ENCODE results near the gene SYDE2. TPM values are rescaled to one million over a fixed set of nuclear protein-coding genes. Genes with fewer than 3 reads are reported as not detected.
"Not testable (repeated sequence)": the region's sequence is repeated elsewhere in the genome, so short reads cannot be mapped to it uniquely, and the experiment has no call there.

Gene SYDE2
- total RNA-seq, 6 experiments from 2014 or later, result 3.2 to 6.7 (median 4.4) TPM

DNA sequence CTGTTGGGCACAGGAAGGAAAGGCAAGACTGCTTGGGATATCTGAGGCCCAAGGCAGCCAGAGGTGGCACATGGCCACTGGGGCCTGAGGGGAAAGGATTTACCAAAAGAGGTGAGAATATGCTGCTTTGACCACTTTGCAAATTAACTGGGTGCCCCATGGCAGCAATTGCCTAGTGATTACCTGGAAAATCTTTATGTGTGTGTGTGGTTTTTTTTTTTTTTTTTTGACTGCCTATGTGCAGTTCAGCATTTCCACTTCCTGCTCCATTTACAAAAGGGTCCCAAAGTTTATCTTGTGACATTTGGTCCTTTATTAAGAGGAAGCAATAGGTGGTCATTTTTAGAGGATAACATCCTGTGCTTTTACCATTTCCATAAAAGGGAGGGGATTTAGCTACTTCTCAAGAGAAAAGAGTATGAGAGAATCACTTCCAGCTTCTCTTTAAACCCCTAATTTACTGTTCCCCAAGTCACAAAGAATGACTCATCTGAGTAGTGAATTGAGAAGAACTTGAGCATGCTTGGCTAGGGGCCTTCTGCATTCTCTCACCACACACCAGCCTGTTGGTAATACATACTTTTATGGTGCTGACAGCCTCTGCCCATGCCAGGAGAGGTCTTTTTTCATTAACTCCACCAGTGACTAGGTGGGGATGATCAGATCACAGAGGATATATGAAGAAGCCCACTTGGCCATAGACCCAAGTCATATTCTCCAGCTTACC is 52.1 kb downstream of the SYDE2 start:
- intact Hi-C loops (cut with DNase I), result no loop called here
- Histone ChIP-seq H3K27me3 (no peaks in the 10 kb centered on the region), H3K4me1 (no peaks in the 10 kb centered on the region), H3K9me3 (no peaks in the 10 kb centered on the region), H3K27ac (no peak overlapping the region), H3K4me3 (no peak overlapping the region), H3K36me3 (no peaks in the 10 kb centered on the region)
- TF ChIP-seq, protein P1, sequence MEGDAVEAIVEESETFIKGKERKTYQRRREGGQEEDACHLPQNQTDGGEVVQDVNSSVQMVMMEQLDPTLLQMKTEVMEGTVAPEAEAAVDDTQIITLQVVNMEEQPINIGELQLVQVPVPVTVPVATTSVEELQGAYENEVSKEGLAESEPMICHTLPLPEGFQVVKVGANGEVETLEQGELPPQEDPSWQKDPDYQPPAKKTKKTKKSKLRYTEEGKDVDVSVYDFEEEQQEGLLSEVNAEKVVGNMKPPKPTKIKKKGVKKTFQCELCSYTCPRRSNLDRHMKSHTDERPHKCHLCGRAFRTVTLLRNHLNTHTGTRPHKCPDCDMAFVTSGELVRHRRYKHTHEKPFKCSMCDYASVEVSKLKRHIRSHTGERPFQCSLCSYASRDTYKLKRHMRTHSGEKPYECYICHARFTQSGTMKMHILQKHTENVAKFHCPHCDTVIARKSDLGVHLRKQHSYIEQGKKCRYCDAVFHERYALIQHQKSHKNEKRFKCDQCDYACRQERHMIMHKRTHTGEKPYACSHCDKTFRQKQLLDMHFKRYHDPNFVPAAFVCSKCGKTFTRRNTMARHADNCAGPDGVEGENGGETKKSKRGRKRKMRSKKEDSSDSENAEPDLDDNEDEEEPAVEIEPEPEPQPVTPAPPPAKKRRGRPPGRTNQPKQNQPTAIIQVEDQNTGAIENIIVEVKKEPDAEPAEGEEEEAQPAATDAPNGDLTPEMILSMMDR (IDR thresholded peaks at IDR 0.05), result no peak
- no peak for TF ChIP-seq POLR2A (IDR thresholded peaks at IDR 0.05)
- no peak for ATAC-seq
- DNase-seq, result no peak

- no peaks in the 10 kb centered on the region for H3K27me3 ChIP-seq
- no peak overlapping the region for H3K4me3 ChIP-seq
- no peaks in the 10 kb centered on the region for H3K4me1 ChIP-seq
- DNase-seq (no peak), ATAC-seq (no peak)
- H3K36me3 ChIP-seq, result no peaks in the 10 kb centered on the region
- TF ChIP-seq POLR2A (IDR thresholded peaks at IDR 0.05), result no peak
- TF ChIP-seq, protein P1 (IDR thresholded peaks at IDR 0.05), result no peak
- H3K9me3 ChIP-seq, result no peaks in the 10 kb centered on the region
- H3K27ac ChIP-seq, result no peak overlapping the region
- intact Hi-C loops (cut with DNase I), result no loop called here
Measured at GRCh38 chr1:85146972-85147359, 53.9 kb downstream of the SYDE2 start.

DNA sequence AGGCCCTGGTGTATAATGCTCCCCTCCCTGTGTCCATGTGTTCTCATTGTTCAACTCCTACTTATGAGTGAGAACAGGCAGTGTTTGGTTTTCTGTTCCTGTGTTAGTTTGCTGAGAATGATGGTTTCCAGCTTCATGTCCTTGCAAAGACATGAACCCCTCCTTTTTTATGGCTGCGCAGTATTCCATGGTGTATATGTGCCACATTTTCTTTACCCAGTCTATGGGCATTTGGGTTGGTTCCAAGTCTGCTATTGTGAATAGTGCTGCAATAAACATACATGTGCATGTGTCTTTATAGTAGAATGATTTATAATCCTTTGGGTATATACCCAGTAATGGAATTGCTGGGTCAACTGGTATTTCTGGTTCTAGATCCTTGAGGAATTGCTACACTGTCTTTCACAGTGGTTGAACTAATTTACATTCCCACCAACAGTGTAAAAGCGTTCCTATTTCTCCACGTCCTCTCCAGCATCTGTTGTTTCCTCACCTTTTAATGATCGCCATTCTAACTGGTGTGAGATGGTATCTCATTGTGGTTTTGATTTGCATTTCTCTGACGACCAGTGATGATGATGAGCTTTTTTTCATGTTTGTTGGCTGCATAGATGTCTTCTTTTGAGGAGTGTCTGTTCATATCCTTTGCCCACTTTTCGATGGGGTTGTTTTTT is 54.4 kb downstream of the SYDE2 start:
- H3K9me3 ChIP-seq; H3K27me3 ChIP-seq; H3K4me1 ChIP-seq; ATAC-seq; intact Hi-C loops (cut with DNase I); H3K36me3 ChIP-seq; H3K27ac ChIP-seq; H3K4me3 ChIP-seq; DNase-seq: not testable (repeated sequence)
- WGBS (ENCODE audit: insufficient coverage, low coverage, low lambda C conversion rate, missing lambda C conversion rate), result 69% methylated on average over 6 of the region's 6 CpGs

GRCh38 chr1:85144351-85144750 is 56.5 kb downstream of the SYDE2 start:
- no peak for ATAC-seq
- WGBS (ENCODE audit: insufficient coverage, low coverage, low lambda C conversion rate, missing lambda C conversion rate), result 73% methylated on average over 1 of the region's 1 CpG
- no peak overlapping the region for H3K4me3 ChIP-seq
- TF ChIP-seq, protein P1 (IDR thresholded peaks at IDR 0.05), result no peak
- TF ChIP-seq POLR2A (IDR thresholded peaks at IDR 0.05), result no peak
- H3K9me3 ChIP-seq, result no peaks in the 10 kb centered on the region
- no peaks in the 10 kb centered on the region for H3K36me3 ChIP-seq
- H3K27ac ChIP-seq, result no peak overlapping the region
- no peak for DNase-seq
- no peaks in the 10 kb centered on the region for H3K4me1 ChIP-seq
- H3K27me3 ChIP-seq, result no peaks in the 10 kb centered on the region
- intact Hi-C loops (cut with DNase I), result no loop called here

DNA sequence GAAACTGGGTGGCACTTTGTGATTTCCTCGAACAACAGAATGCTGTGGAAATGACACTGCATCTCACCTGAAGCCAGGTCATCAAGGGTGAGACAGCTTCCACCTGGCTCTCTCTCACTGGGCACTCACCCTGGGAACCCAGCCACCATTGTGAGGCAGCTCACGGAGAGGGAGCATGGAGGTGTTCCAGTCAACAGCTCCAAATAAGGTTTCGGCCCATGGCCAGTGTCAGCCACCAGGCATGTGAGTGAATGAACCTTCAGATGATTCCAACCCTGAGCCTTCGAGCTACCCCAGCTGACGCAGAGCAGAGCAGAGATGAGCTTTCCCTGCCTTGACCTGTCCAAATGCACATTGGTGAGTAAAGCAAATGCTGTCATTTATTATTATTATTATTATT is 58.1 kb downstream of the SYDE2 start:
- Histone ChIP-seq H3K4me1 (peaks cover 0 to 6% (median 0%) of the 10 kb centered on the region in 4 donors), H3K27me3 (no peaks in the 10 kb centered on the region), H3K36me3 (no peaks in the 10 kb centered on the region), H3K4me3 (no peak overlapping the region), H3K9me3 (no peaks in the 10 kb centered on the region), H3K27ac (no peak overlapping the region)
- intact Hi-C loops (cut with DNase I), result no loop called here
- TF ChIP-seq, protein P1 (IDR thresholded peaks at IDR 0.05), result no peak
- DNase-seq, result peak; percentile 30 to 92 (median 62)
- ATAC-seq, result peak; percentile 62 to 78 (median 62)
- 36% methylated on average over 2 of the region's 5 CpGs for WGBS (ENCODE audit: insufficient coverage, low coverage, low lambda C conversion rate, missing lambda C conversion rate)

DNA sequence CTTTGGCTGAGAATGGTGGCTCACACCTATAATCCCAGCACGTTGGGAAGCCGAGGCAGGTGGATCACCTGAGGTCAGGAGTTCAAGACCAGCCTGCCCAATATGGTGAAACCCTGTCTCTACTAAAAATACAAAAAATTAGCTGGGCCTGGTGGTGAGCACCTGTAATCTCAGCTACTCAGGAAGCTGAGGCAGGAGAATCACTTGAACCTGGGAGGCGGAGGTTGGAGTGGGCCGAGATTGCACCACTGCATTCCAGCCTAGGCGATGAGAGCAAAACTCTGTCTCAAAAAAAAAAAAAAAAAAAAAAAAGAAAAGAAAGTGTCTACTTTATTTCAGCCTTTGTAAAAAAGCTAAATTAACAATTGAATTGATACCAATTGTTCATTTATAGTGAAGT is 62.4 kb downstream of the SYDE2 start:
- intact Hi-C loops (cut with DNase I); DNase-seq; H3K27me3 ChIP-seq; H3K36me3 ChIP-seq; H3K9me3 ChIP-seq; H3K4me3 ChIP-seq; ATAC-seq: not testable (repeated sequence)
- 68% methylated on average over 5 of the region's 5 CpGs for WGBS (ENCODE audit: insufficient coverage, low coverage, low lambda C conversion rate, missing lambda C conversion rate)
- H3K27ac ChIP-seq, result peak overlapping the region in 1 of 3 donors; percentile 66
- H3K4me1 ChIP-seq, result peaks cover 0 to 29% (median 12%) of the 10 kb centered on the region in 4 donors

Data from right lobe of liver (tissue), 6 donors.